GF-D8 (cell line): ENCODE results near the gene LAMA5.

Experiments
- DNase-seq: peaks from one replicate; lab custom pipeline; 2025; lab: John Stamatoyannopoulos, UW

Gene LAMA5

DNA sequence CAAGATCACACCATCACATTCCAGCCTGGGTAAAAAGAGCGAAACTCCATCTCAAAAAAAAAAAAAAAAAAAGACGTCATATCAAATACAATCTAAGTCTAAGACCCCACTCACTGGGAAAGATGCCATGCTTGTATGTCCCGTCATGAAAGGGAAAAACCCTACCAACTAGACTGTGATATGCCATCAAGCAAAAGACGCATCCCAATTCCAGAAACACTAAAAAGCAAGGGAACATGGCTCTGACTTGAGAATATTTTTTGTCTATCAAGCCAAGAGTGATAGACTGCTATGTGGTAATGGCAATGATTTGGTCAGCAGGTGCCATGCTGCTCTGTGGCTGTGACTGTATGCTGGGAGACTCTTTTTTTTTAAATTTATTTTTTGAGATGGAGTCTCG, 23.0 kb downstream of the LAMA5 start:
- no peak for DNase-seq

DNA sequence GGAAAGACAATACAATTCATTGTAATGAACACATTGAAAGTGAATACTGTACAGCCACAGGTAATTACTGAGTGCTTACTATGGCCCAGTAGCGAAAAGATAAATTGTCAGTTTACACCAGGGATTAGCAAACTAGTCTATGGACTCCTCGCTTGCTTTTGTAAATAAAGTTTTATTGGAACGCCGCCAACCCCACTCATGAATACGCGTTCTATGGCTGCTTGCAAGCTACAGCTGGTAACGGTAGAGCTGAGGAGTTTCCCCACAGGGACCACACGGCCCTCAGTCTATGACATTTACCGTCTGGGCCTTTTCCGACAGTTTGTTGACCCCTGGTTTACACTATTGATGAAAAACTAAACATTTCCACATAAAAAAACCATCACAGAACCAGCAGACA, 24.2 kb downstream of the LAMA5 start:
- no peak for DNase-seq

DNA sequence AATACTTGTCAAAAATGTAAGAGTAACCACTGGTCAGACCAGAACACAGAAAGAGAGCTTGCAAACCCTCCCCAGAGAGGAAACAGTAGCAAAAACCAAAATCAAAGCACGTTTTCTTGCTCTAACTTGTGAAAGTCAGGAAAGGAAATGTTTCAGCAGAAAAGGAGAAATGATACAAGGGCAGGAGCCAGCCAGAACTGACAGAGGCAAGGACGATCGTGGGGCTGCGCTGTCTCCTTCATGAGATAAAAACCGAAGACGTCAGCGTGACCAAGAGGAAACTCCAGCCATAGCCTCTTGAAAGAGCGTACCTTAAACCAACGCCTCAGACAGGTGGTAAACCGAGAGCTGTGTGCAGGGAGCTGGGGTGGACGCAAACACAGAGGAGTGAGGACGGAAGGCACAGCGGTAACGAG, 27.5 kb downstream of the LAMA5 start:
- no peak for DNase-seq

DNA sequence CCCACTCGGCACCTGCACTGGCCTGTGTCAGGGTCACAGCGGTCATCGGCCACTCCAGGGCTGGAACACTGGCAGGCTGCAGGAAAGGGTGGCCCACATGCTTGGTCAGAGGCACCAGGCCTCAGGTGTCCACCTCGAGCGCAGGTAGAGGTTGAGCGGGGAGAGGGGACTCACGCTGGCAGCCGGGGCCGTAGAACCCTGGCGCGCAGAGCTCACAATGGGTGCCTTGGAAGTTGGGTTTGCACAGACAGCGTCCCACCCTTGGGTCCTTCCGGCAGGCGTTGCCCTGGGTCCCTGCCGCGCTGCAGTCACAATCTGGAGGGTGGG, 28.9 kb downstream of the LAMA5 start:
- DNase-seq: no peak

DNA sequence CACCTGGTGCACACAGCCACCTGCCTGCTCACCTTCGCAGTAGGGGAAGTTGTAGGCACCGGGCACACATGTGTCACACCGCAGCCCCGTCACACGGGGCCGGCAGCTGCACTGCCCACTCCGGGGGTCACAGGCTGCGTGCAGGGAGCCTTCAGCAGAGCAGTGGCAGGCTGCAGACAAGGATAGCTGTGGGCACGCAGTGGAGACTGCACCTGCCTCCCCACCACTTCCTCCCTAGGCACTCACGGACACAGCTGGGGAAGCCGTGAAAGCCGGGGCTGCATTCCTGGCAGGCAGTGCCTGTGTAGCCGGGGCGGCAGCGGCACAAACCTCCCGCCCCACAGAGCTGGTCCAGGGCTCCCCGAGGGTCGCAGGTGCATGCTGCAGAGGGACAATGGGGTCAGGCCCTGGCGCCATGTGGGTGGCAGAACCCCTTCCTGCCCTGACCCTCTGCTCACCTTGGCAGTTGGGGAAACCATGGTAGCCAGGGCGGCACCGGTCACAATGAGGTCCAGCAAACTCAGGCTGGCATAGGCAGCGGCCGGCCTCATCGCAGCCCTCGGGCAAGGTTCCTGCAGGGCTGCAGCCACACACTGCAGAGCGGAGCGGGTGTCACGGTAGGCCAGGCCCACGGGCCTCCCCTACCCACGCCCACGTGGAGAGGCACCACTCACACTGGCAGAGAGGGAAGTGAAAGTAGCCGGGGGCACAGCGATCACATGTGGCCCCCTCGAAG, 29.4 kb downstream of the LAMA5 start:
- no peak for DNase-seq

DNA sequence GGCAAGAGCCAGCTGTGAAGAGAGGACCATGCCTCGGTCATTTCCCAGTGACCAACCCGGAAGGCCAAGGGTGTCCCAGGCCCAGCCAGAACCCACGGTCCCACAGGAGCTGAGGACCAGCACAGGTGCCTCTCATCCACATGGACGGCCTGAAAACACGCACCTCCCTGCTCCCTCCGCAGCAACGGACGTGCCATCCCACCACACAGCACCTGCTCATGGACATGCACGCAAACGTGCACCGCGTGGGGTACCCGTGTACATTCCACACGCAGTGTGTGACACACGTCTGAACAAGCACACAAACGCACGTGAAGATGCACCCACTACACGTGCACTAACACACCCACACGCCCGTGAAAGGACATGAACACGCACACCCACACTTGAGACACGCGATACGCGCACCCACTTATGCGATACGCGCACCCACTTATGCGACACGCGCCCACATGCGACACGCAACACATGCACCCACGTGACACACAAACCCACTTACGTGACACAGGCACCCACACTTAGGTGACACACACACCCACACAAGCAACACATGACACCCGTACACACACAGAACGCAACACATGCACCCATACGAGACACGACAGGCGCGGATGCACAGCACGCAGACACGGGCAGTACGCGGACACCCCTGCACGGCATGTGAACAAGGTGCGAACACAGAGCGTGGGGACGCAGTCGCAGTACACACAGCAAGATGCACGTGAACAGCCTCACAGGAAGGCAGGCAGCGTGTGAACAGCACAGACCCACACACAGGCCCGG, 30.1 kb downstream of the LAMA5 start:
- DNase-seq: no peak

DNA sequence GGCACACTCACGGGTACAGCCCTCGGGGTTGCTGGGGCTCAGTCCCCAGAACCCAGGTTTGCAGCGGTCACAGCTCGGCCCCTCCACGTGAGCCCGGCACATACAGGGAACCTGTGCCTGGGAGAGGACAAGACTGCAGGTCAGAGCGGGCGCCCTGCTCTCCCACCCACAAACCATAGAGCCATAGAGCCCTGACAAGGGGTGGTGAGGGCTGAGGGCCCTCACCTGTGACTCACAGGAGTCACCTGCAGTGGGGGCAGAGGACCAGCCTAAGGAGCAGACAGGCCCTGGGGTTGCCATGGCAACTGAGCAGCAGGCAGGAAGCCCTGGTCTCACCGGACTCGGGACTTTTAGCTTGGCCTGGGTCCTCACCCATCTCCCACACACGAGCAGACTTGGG, 30.8 kb downstream of the LAMA5 start:
- no peak for DNase-seq

DNA sequence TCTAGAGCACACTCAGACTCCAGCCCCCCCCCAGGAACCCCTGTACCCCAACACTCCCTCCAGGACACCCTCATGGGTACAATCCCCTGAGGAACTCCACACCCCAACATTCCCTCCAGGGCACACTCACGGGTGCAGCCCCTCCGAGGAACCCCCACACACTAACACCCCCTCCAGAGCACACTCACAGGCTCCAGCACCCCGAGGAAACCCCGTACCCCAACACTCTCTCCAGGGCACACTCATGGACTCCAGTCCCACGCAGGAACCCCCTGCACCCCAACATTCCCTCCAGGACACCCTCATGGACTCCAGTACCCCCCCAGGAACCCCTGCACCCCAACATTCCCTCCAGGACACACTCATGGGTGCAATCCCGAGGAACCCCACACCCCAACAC, 31.6 kb downstream of the LAMA5 start:
- DNase-seq: no peak

DNA sequence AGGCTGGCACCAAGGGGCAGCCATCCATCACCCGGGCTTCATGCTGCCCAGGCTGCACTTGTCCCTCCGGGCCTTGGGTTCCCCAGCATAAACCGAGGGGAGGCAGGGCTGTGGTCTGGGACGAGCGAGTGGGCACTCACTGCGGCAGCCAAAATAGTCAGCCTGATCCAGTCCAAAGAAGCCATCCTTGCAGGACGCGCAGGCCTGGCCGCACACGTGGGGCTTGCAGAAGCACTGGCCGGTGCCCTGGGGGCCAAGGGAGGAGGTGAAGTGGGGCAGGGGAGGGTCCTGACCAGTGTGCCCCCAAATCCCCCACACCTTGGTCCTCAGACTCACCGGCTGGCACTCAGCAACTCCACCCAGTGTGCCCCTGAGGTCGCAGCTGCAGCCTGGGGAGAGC, 32.2 kb downstream of the LAMA5 start:
- no peak for DNase-seq

DNA sequence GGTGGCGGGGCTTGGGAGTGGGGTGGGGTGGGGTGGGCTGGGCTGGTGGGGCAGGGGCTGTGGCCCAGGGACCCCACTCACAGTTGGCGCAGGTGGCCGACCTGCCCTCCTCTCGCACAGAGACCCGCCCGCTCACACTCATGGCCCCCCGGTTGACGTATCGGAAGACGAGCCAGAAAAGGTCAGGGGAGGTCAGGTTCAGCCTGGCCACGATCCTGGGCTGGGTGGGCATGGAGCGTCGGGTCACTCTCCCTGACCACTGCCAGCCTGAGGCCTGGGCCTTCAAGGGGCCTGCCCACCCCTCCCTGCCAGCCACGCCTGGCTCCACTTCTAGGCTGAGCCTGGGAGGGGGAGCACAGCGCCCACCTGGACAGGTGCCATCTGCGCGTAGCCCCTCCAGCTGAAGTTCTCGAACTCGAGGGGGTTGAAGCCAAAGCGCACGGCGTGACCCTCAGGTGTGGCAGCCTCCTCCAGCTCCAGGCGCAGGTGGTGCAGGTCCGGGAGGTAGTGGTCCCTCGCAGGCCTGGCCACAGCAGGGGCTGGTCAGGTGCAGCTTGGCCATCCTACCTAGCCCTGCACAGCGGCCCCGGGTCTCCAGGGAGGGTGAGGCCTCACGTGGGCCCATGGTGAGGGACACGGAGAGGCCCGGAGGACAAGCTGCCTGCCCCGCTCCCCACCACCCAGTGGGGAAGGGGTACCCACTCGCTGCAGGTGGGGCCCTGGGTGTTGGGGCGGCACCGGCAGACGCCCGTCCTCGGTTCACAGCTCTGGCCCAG, 33.1 kb downstream of the LAMA5 start:
- DNase-seq: no peak

DNA sequence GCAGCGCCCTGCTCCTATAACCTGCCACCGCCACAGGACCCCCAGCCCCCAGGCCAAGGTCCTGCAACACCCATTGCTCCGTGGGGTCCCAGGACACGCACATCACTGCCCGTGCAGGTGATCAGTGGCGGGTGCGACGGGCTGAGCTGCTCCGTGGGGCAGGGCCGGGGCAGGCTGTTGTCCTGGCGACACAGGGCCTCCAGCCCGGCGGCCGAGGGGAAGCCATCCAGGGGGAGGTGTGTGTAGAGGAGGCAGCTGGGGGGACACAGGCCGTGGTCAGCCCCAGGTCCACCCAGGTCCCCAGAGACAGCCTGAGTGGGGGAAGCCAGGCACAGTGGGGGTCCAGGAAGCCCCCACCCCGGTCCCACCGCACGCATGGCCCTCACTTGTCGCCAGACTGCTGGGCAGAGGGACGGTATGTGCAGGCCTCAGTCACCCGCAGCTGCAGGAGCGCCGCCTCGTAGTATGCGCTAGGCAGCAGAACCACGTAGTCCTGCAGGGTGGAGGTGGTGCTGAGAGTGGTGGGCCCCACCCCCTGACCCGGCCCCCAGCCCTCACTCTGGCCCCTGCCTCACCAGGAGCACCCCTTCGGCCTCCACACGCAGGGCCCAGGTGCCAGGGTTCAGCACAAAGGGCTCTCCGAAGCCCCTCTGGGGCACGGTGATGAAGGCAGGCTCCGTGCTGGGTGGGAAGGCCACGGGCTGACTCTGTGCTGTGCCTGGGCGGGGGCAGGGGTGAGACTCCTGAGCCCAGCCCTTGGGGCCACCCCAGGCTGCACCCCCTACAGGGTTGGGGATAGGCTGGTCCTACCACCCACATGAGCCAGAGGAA, 33.9 kb downstream of the LAMA5 start:
- no peak for DNase-seq

DNA sequence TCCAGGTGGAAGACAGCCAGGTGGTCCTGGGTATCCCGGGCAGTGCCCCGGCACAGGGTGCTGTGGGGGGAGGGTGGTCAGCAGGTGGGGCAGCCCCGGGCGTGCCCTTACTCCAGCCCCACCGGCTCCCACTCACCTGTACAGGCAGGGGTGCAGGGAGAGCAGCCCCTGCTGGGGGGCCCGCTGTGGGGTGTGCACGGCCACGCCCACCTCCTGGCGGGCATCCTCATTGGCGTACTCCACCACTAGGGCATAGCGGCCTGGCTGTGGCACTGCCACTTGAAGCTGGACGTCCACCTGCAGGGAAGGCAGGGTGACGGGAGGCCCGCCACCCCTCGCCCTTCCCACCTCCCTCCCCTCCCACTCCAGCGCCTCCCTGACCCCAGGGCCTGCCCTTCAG, 34.7 kb downstream of the LAMA5 start:
- no peak for DNase-seq

DNA sequence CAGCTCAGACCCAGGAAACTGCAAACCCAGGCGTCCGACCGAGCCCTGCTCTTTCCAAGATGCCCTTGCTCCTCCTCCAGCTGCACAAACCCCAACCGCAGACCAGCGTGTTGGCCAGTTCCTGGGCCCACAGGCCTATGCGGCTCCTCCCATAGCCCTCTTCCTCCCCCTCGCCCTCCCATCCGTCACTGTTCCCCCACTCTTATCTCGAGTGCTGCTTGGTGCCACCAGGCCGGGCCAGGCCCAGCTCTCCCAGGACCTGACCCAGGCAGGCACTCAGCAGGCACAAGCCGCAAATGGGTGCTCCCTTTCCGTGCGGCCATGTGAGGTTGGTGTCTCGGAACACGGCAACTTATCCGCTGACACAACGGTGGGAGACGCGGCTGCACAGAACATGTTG, 35.8 kb downstream of the LAMA5 start:
- DNase-seq: no peak

DNA sequence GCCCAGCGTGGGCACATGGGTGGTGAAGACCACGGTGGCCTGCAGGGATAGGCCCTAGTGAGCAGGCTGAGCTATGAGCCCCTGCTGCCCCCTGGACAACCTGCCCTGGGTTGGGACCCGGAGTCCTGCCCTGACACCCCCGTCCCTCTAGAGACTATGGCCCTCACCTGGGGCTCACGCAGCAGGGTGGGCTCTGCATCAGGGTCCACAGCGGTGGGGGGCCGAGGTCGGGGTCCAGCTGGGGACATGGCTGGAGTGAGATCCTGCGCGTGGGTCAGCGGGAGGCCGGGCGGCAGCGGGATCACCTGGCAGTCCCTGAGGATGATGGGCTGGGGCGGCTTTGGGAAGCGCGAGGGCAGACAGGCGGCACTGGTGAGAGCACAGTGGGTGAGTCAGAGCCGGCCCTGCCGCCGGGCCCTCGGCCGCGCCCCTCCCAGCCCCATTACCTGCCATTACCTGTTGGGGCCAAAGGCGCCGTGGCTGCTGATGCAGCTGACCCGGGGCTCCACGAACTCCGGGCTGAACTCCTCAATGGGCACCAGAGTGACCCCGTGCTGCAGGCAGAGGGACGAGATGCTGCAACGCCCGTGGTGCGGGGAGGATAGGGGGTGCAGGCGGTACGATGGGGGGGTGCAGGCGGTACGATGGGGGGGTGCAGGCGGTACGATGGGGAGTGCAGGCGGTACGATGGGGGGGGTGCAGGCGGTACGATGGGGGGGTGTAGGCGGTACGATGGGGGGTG, 36.4 kb downstream of the LAMA5 start:
- no peak for DNase-seq

DNA sequence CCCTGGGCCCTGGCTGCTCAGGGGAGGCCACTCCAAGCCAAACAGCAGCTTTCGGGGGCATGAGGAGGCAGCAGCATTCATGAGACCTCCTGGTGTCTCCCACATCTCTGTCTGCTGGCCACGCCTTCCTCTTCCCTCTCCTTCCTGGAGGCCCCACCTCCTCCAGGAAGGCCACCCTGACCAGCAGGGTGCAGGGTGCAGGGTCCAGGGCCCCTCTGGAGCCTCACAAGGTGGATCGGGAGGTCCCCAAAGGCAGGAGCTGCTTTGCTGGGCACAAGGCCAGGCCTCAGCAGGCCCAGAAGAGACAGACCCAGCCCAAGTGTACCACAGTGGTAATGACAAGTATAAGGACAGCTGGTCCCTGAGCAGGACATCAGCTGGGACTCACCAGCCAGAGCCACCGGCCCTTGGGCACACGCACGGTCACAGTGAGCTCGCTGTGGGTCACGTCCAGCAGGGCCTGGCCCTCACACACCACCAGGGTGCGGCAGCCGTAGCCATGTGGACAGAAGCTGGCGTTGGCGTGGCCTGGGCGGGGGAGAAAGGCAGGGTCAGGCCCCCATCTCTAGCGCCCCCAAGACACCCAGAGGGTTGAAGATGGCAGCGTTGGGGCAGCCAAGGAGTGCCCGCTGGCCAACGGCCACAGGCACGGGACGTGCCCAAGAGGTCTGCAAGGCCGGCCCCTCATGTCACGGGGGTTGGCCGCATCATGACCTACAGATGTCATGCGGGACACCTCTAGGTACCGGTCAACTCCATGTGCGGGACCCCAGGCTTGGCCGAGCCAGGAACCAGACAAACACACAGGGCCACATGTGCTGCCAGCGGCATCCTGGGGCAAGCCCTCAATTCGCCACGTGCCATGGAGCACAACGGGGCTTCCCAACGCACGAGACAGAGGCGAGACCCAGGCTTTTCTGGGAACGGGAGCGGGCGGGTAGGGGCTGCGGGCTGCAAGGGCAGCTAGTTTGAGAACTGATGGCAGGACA, 37.4 kb downstream of the LAMA5 start:
- DNase-seq: no peak

DNA sequence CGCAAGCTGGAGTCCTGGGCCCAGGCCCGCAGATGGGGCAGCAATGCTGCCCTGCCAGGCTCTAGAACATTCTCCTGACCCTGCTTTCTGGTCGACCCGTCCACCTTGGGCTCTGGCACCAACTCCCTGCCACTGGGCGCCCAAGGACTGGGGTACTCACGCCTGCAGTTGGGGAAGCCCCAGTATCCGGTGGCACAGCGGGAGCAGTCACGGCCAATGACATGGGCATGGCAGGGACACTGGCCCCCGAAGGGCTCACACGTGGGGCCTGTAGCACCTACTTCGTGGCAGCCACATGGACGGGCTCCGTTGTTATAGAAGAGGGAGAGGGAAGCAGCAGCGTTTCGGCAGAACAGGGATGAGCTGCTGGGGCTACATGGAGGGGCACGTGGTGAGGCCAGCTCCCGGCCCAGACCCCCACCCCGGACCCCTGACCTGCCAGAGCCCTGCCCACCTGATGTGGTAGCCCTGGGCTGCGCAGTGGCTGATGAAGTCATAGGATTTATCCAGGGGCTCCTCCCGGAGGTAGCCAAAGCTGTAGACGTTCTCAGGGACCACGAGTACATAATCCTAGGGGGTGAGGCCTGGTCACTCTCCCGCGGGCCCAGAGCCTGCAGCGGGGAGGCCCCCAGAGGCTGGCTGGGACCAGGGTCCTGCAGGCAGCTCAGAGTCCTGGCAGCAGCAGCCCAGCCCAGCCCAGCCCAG, 38.3 kb downstream of the LAMA5 start:
- no peak for DNase-seq

DNA sequence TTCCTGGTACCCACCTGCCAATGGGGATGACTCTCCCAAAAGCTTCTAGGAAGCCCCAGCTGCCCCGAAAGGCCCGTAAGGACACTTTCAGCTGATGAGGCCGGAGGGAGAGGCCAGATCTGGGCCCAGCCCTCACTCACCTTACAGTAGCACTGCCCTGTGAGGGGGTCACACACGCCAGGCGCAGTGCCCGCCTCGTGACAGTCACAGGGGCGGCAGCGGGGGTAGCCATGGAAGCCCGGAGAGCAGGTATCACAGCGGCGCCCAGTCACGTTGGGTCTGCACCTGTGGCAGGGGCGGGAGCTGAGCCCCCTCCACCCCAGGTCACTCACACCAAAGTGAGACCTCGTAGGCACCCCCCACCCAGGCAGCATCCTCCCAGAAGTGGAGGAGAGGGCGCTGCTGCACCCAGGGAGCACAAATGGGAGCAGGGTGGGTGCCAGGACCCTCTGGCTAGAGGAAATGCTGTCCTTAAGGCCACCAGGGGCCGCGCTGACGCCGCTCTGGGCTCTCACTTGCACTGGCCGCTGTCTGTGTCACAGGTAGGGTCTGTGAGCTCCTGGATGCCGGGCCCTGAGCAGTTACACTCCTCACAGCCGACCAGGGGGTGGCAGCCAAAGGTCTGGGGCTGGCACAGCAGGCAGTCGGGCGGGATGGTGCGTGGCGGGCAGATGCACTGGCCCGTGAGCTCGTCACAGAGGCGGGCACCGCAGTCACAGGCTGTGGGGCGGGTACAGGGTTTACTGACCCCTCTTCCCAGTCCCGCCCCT, 39.2 kb downstream of the LAMA5 start:
- no peak for DNase-seq

DNA sequence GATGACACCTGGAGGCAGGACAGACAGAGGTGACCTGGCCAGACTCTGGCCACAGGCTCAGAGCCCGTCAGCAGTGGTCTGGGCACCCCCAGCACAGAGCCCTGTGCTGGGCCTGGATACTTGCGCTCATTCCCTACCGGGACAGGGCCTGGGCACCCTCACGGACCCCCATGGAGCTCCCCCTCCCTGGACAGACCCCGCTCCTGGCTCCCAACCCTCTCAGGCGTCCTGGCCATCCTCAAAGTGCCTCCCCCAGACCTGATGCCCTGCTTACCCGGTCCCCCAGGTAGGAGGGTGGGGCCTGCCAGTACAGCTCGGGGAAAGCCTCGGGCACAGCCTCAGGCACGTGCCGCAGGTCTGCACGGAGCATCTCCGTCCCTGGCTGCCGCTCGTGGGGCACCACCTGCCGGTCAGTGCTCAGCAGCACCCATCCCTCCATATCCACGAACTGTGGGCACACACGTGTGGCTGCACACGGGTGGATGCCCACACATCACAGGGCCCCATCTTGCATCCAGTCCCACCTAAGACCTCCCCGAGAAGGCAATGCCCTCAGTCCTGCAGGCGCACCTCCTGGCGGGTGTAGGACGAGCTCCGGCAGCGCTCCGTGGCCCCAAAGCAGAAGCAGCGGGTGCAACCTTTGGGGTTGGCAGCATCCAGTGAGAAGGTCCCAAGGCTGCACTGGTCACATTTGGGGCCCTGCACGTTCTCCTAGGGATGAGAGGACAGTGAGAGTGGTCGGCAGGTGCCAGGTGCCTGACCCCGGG, 40.0 kb downstream of the LAMA5 start:
- DNase-seq: no peak
